Type B pancreatic cell (in vitro differentiated cells): Measurements from ENCODE around the gene CHD9NB. TPM values are rescaled to one million over a fixed set of nuclear protein-coding genes. Genes with fewer than 3 reads are reported as not detected.
A peak's percentile ranks its signal among the peaks of the same experiment; 100 is the strongest.
"Not testable (repeated sequence)": the region's sequence is repeated elsewhere in the genome, so short reads cannot be mapped to it uniquely, and the experiment has no call there.

Experiments used
- DNase-seq: peaks from one replicate; pipeline ENCODE4 v3.0.0; 2021; ENCODE audit warnings: mixed read lengths; ENCODE audit not compliant: unreplicated experiment; ENCODE audit errors: extremely low spot score
- H3K27ac Mint-ChIP-seq: 2 replicates; pipeline ENCODE4 v1.8.0; 2021; ENCODE audit warnings: mild to moderate bottlenecking, mixed read lengths
- H3K27me3 Mint-ChIP-seq: 2 replicates; pipeline ENCODE4 v1.8.0; 2021; ENCODE audit warnings: mixed read lengths
- H3K36me3 Mint-ChIP-seq: 2 replicates; pipeline ENCODE4 v1.8.0; 2021; ENCODE audit warnings: mixed read lengths
- H3K4me1 Mint-ChIP-seq: one replicate; pipeline ENCODE4 v1.8.0; 2021; ENCODE audit warnings: mixed read lengths; ENCODE audit not compliant: unreplicated experiment
- H3K4me3 Mint-ChIP-seq: 2 replicates; pipeline ENCODE4 v1.8.0; 2021; ENCODE audit warnings: mild to moderate bottlenecking, mixed read lengths
- H3K9me3 Mint-ChIP-seq: 2 replicates; pipeline ENCODE4 v1.8.0; 2021; ENCODE audit warnings: mixed read lengths
- CTCF ChIP-seq: fragments of 200-600 bp; sonication (generic); conservative IDR thresholded peaks from 2 replicates; pipeline ENCODE4 v1.5.0; 2021; ENCODE audit warnings: antibody characterized with exemption, mild to moderate bottlenecking
- total RNA-seq: library from RNA; stranded (reverse); gene quantifications from 2 replicates; pipeline ENCODE4 v1.2.1, GENCODE V29; 2021; ENCODE audit warnings: low replicate concordance

The CHD9NB gene
- total RNA-seq, 1 donor from 2014 or later: 4.4 TPM

GRCh38 chr16:53040788-53041187, 11.9 kb downstream of the CHD9NB start:
- DNase-seq: no peak
- Mint-ChIP-seq H3K4me1 (peaks cover 51% of the 10 kb centered on the region), H3K27ac (peak overlapping the region; percentile 88), H3K9me3 (peaks cover 6% of the 10 kb centered on the region), H3K4me3 (peak overlapping the region; percentile 16), H3K27me3 (peaks cover 14% of the 10 kb centered on the region), H3K36me3 (no peaks in the 10 kb centered on the region)
- no peak for TF ChIP-seq CTCF

GRCh38 chr16:53036711-53037110, 16.0 kb downstream of the CHD9NB start:
- H3K9me3 Mint-ChIP-seq: peaks cover 21% of the 10 kb centered on the region
- DNase-seq, H3K27me3 Mint-ChIP-seq, H3K4me3 Mint-ChIP-seq, H3K27ac Mint-ChIP-seq, H3K36me3 Mint-ChIP-seq: not testable (repeated sequence)
- peaks cover 29% of the 10 kb centered on the region for H3K4me1 Mint-ChIP-seq

- peaks cover 21% of the 10 kb centered on the region for H3K9me3 Mint-ChIP-seq
- no peak overlapping the region for H3K4me3 Mint-ChIP-seq
- no peaks in the 10 kb centered on the region for H3K36me3 Mint-ChIP-seq
- no peak overlapping the region for H3K27ac Mint-ChIP-seq
- no peak for TF ChIP-seq CTCF
- H3K4me1 Mint-ChIP-seq: peaks cover 30% of the 10 kb centered on the region
- peaks cover 5% of the 10 kb centered on the region for H3K27me3 Mint-ChIP-seq
- DNase-seq: no peak
Measured at GRCh38 chr16:53036066-53036465, 16.6 kb downstream of the CHD9NB start.

GRCh38 chr16:53035176-53035942, 17.3 kb downstream of the CHD9NB start:
- TF ChIP-seq CTCF: no peak
- Mint-ChIP-seq H3K36me3 (no peaks in the 10 kb centered on the region), H3K27me3 (peaks cover 5% of the 10 kb centered on the region), H3K4me3 (no peak overlapping the region), H3K4me1 (peaks cover 23% of the 10 kb centered on the region), H3K9me3 (peaks cover 21% of the 10 kb centered on the region), H3K27ac (no peak overlapping the region)
- DNase-seq: no peak

- H3K36me3 Mint-ChIP-seq: no peaks in the 10 kb centered on the region
- H3K27ac Mint-ChIP-seq: no peak overlapping the region
- peaks cover 5% of the 10 kb centered on the region for H3K27me3 Mint-ChIP-seq
- peaks cover 22% of the 10 kb centered on the region for H3K4me1 Mint-ChIP-seq
- no peak overlapping the region for H3K4me3 Mint-ChIP-seq
- DNase-seq: no peak
- H3K9me3 Mint-ChIP-seq: peaks cover 21% of the 10 kb centered on the region
- no peak for TF ChIP-seq CTCF
Measured at GRCh38 chr16:53034306-53034705, 18.4 kb downstream of the CHD9NB start.

GRCh38 chr16:53031323-53031942, 21.3 kb downstream of the CHD9NB start:
- H3K4me3 Mint-ChIP-seq: no peak overlapping the region
- H3K9me3 Mint-ChIP-seq: peaks cover 18% of the 10 kb centered on the region
- H3K4me1 Mint-ChIP-seq: peaks cover 13% of the 10 kb centered on the region
- H3K36me3 Mint-ChIP-seq: no peaks in the 10 kb centered on the region
- no peak for TF ChIP-seq CTCF
- H3K27me3 Mint-ChIP-seq: peaks cover 5% of the 10 kb centered on the region
- no peak overlapping the region for H3K27ac Mint-ChIP-seq
- DNase-seq: no peak
